Activated naive CD4-positive, alpha-beta T cell treated with anti-CD3 and anti-CD28 coated beads, Interleukin-2, amount 10 ng/mL, durations not matched to agents 7 days and 5 days (primary cell): ENCODE data around the gene MED25.
A peak's percentile ranks its signal among the peaks of the same experiment; 100 is the strongest.

Experiments
- CTCF ChIA-PET: fragments of 350-600 bp; sonication (Branson Sonifier 250); formaldehyde crosslinking; loops from one replicate; lab custom pipeline; 2021; ENCODE audit warnings: antibody characterized with exemption; lab: Charles Lee
- DNase-seq: peaks from one replicate; pipeline ENCODE4 v3.0.0-alpha.2; 2020
- H3K27ac Mint-ChIP-seq: one replicate; pipeline ENCODE4 v1.8.0; 2021; ENCODE audit warnings: mild to moderate bottlenecking, moderate library complexity, mixed read lengths
- H3K27me3 Mint-ChIP-seq: one replicate; pipeline ENCODE4 v1.8.0; 2021; ENCODE audit warnings: mild to moderate bottlenecking, mixed read lengths
- H3K36me3 Mint-ChIP-seq: one replicate; pipeline ENCODE4 v1.8.0; 2021; ENCODE audit warnings: mixed read lengths
- H3K4me1 Mint-ChIP-seq: one replicate; pipeline ENCODE4 v1.8.0; 2021; ENCODE audit warnings: mixed read lengths
- H3K4me3 Mint-ChIP-seq: one replicate; pipeline ENCODE4 v1.8.0; 2021; ENCODE audit warnings: mild to moderate bottlenecking, moderate library complexity, mixed read lengths
- H3K9me3 Mint-ChIP-seq: one replicate; pipeline ENCODE4 v1.8.0; 2021; ENCODE audit warnings: mixed read lengths

The MED25 gene

GRCh38 chr19:49805822-49806619 lies 12.1 kb upstream of the MED25 start:
- H3K27ac Mint-ChIP-seq, result no peak overlapping the region
- CTCF ChIA-PET, result no interaction called here

GRCh38 chr19:49806620-49806959 lies 11.5 kb upstream of the MED25 start:
- Mint-ChIP-seq H3K27me3 (no peaks in the 10 kb centered on the region), H3K4me3 (no peak overlapping the region), H3K27ac (no peak overlapping the region), H3K4me1 (peaks cover 27% of the 10 kb centered on the region), H3K9me3 (no peaks in the 10 kb centered on the region), H3K36me3 (peaks cover 28% of the 10 kb centered on the region)
- no peak for DNase-seq
- CTCF ChIA-PET, result no interaction called here

More at GRCh38 chr19:49805822-49806619, 12.1 kb upstream of the MED25 start:
- peaks cover 28% of the 10 kb centered on the region for H3K36me3 Mint-ChIP-seq
- DNase-seq, result no peak
- H3K27me3 Mint-ChIP-seq, result no peaks in the 10 kb centered on the region
- peaks cover 27% of the 10 kb centered on the region for H3K4me1 Mint-ChIP-seq
- H3K4me3 Mint-ChIP-seq, result no peak overlapping the region
- no peaks in the 10 kb centered on the region for H3K9me3 Mint-ChIP-seq

- DNase-seq, result no peak
- Mint-ChIP-seq H3K36me3 (peaks cover 26% of the 10 kb centered on the region), H3K4me3 (no peak overlapping the region), H3K27ac (peak overlapping the region; percentile 80), H3K27me3 (no peaks in the 10 kb centered on the region), H3K9me3 (no peaks in the 10 kb centered on the region), H3K4me1 (peaks cover 31% of the 10 kb centered on the region)
- CTCF ChIA-PET, result no interaction called here
Observed at GRCh38 chr19:49807058-49807903, 10.8 kb upstream of the MED25 start.

- CTCF ChIA-PET, result no interaction called here
- no peaks in the 10 kb centered on the region for H3K9me3 Mint-ChIP-seq
- no peaks in the 10 kb centered on the region for H3K27me3 Mint-ChIP-seq
- peaks cover 22% of the 10 kb centered on the region for H3K36me3 Mint-ChIP-seq
- H3K27ac Mint-ChIP-seq, result peak overlapping the region; percentile 58
- DNase-seq, result no peak
- H3K4me3 Mint-ChIP-seq, result peak overlapping the region; percentile 18
- H3K4me1 Mint-ChIP-seq, result peaks cover 39% of the 10 kb centered on the region
Observed at GRCh38 chr19:49807904-49808675, 10.0 kb upstream of the MED25 start.

GRCh38 chr19:49808711-49809159 lies 9.4 kb upstream of the MED25 start:
- CTCF ChIA-PET, result no interaction called here
- peak overlapping the region; percentile 78 for H3K27ac Mint-ChIP-seq
- no peaks in the 10 kb centered on the region for H3K9me3 Mint-ChIP-seq
- DNase-seq, result peak; percentile 93
- peak overlapping the region; percentile 80 for H3K4me3 Mint-ChIP-seq
- no peaks in the 10 kb centered on the region for H3K27me3 Mint-ChIP-seq
- H3K4me1 Mint-ChIP-seq, result peaks cover 44% of the 10 kb centered on the region
- H3K36me3 Mint-ChIP-seq, result peaks cover 16% of the 10 kb centered on the region

- DNase-seq, result peak; percentile 64
- CTCF ChIA-PET, result interaction anchor here (0.8 to 1.2 kb wide), 2 partner anchors 82 to 91 kb away, joined by 3 read pairs; no protein-coding TSS in a partner anchor
- H3K36me3 Mint-ChIP-seq, result peaks cover 11% of the 10 kb centered on the region
- no peaks in the 10 kb centered on the region for H3K27me3 Mint-ChIP-seq
- H3K9me3 Mint-ChIP-seq, result no peaks in the 10 kb centered on the region
- H3K27ac Mint-ChIP-seq, result peak overlapping the region; percentile 78
- H3K4me3 Mint-ChIP-seq, result peak overlapping the region; percentile 80
- peaks cover 44% of the 10 kb centered on the region for H3K4me1 Mint-ChIP-seq
Observed at GRCh38 chr19:49809160-49809940, 8.7 kb upstream of the MED25 start.

GRCh38 chr19:49809941-49810389 lies 8.1 kb upstream of the MED25 start:
- H3K27ac Mint-ChIP-seq, result peak overlapping the region; percentile 73
- DNase-seq, result no peak
- peak overlapping the region; percentile 80 for H3K4me3 Mint-ChIP-seq
- peaks cover 48% of the 10 kb centered on the region for H3K4me1 Mint-ChIP-seq
- CTCF ChIA-PET, result interaction anchor here (0.8 to 1.2 kb wide), 2 partner anchors 82 to 92 kb away, joined by 3 read pairs; no protein-coding TSS in a partner anchor
- peaks cover 11% of the 10 kb centered on the region for H3K36me3 Mint-ChIP-seq
- no peaks in the 10 kb centered on the region for H3K9me3 Mint-ChIP-seq
- H3K27me3 Mint-ChIP-seq, result no peaks in the 10 kb centered on the region

- no peak overlapping the region for H3K27ac Mint-ChIP-seq
- peaks cover 48% of the 10 kb centered on the region for H3K4me1 Mint-ChIP-seq
- no peak overlapping the region for H3K4me3 Mint-ChIP-seq
- DNase-seq, result no peak
- H3K9me3 Mint-ChIP-seq, result no peaks in the 10 kb centered on the region
- no peaks in the 10 kb centered on the region for H3K27me3 Mint-ChIP-seq
- CTCF ChIA-PET, result no interaction called here
- peaks cover 7% of the 10 kb centered on the region for H3K36me3 Mint-ChIP-seq
Observed at GRCh38 chr19:49811328-49811727, 6.8 kb upstream of the MED25 start.

GRCh38 chr19:49812452-49812996 lies 5.6 kb upstream of the MED25 start:
- peak overlapping the region; percentile 88 for H3K4me3 Mint-ChIP-seq
- H3K36me3 Mint-ChIP-seq, result peaks cover 7% of the 10 kb centered on the region
- H3K27ac Mint-ChIP-seq, result peak overlapping the region; percentile 93
- H3K4me1 Mint-ChIP-seq, result peaks cover 50% of the 10 kb centered on the region
- DNase-seq, result no peak
- CTCF ChIA-PET, result interaction anchor here (0.8 to 1.0 kb wide), 2 partner anchors 95 to 96 kb away, joined by 3 to 5 read pairs; no protein-coding TSS in a partner anchor
- peaks cover 4% of the 10 kb centered on the region for H3K27me3 Mint-ChIP-seq
- H3K9me3 Mint-ChIP-seq, result no peaks in the 10 kb centered on the region

- Mint-ChIP-seq H3K9me3 (no peaks in the 10 kb centered on the region), H3K27me3 (peaks cover 4% of the 10 kb centered on the region), H3K36me3 (peaks cover 7% of the 10 kb centered on the region), H3K4me1 (peaks cover 43% of the 10 kb centered on the region), H3K4me3 (peak within 1 kb of the TSS; percentile 88), H3K27ac (peak within 1 kb of the TSS; percentile 93)
- DNase-seq, result peak; percentile 96
- CTCF ChIA-PET, result interaction anchor here (0.6 to 1.0 kb wide), 3 partner anchors 96 to 153 kb away, joined by 3 to 5 read pairs (median 3); no protein-coding TSS in a partner anchor
Observed at GRCh38 chr19:49812997-49813861, 4.9 kb upstream of the MED25 start, which contains the start of gene FUZ. Gene FUZ (minus strand): TSS chr19:49813292. CDS start chr19:49813106, 186 bp downstream.

GRCh38 chr19:49814010-49814409 lies 4.1 kb upstream of the MED25 start:
- Mint-ChIP-seq H3K27me3 (peaks cover 4% of the 10 kb centered on the region), H3K9me3 (no peaks in the 10 kb centered on the region), H3K4me1 (peaks cover 39% of the 10 kb centered on the region), H3K4me3 (peak overlapping the region; percentile 88), H3K27ac (no peak overlapping the region), H3K36me3 (peaks cover 6% of the 10 kb centered on the region)
- CTCF ChIA-PET, result no interaction called here
- no peak for DNase-seq

- peaks cover 40% of the 10 kb centered on the region for H3K4me1 Mint-ChIP-seq
- H3K4me3 Mint-ChIP-seq, result no peak overlapping the region
- CTCF ChIA-PET, result no interaction called here
- H3K27ac Mint-ChIP-seq, result no peak overlapping the region
- H3K27me3 Mint-ChIP-seq, result peaks cover 4% of the 10 kb centered on the region
- no peaks in the 10 kb centered on the region for H3K9me3 Mint-ChIP-seq
- DNase-seq, result no peak
- H3K36me3 Mint-ChIP-seq, result peaks cover 13% of the 10 kb centered on the region
Observed at GRCh38 chr19:49816590-49816989, 1.5 kb upstream of the MED25 start.
